B cell (primary cell): Measurements from ENCODE around the gene ASPHD1. TPM values are rescaled to one million over a fixed set of nuclear protein-coding genes. Genes with fewer than 3 reads are reported as not detected.

ENCODE experiments used
- ATAC-seq: fragments of 200-7000 bp; cut with Tn5 transposase; one replicate; pipeline ENCODE4 v1.10.0; 2021; ENCODE audit warnings: low read depth, mild to moderate bottlenecking, moderate number of reproducible peaks, moderate library complexity
- CTCF ChIA-PET: fragments of 350-600 bp; sonication (Branson Sonifier 250); formaldehyde crosslinking; loops from one replicate; lab custom pipeline; 2021; ENCODE audit warnings: antibody characterized with exemption, inconsistent platforms; lab: Charles Lee
- POLR2A ChIA-PET: fragments of 350-600 bp; sonication (Branson Sonifier 250); formaldehyde crosslinking; loops from one replicate; lab custom pipeline; 2021; ENCODE audit warnings: antibody characterized with exemption; lab: Charles Lee
- DNase-seq: peaks from one replicate; pipeline ENCODE4 v3.0.0; 2013
- H2AFZ ChIP-seq: 2 replicates; pipeline ENCODE4 v1.6.1; 2012; ENCODE audit warnings: mild to moderate bottlenecking, low read depth, low read length; ENCODE audit not compliant: insufficient read depth, poor library complexity, severe bottlenecking
- H3K27ac ChIP-seq, 2 donors: 1 replicate in 1 of 2; 2 replicates in 1 of 2; pipeline ENCODE4 v1.5.1; 2012 to 2013; ENCODE audit warnings: low read length in 2 of 2, mild to moderate bottlenecking in 2 of 2, moderate library complexity in 1 of 2
- H3K27me3 ChIP-seq, 4 experiments: fragments of 200-600 bp in 1 of 4; sonication (generic) in 1 of 4; replicated peaks in 1 of 4; 1 replicate in 2 of 4; 2 replicates in 2 of 4; pipeline versions ENCODE4 v1.6.1 to v1.7.0; 2013 to 2016; ENCODE audit warnings: low read length in 3 of 4, mild to moderate bottlenecking in 2 of 4, mixed read lengths in 1 of 4, moderate library complexity in 1 of 4; ENCODE audit not compliant: insufficient read depth in 4 of 4, control insufficient read depth in 3 of 4; ENCODE audit errors: control extremely low read depth in 1 of 4
- H3K36me3 ChIP-seq, 2 experiments: replicated peaks in 1 of 2; 1 replicate in 1 of 2; 2 replicates in 1 of 2; pipeline versions ENCODE4 v1.6.1 to v1.7.1; 2013; ENCODE audit warnings: low read length in 1 of 2; ENCODE audit not compliant: insufficient read depth in 2 of 2, control insufficient read depth in 1 of 2; ENCODE audit errors: control extremely low read depth in 1 of 2, extremely low read depth in 1 of 2
- H3K4me1 ChIP-seq, 2 donors: fragments of 200-600 bp in 1 of 2; sonication (generic) in 1 of 2; 1 replicate in 1 of 2; 2 replicates in 1 of 2; pipeline versions ENCODE4 v1.5.1 to v1.6.1; 2013 to 2017; ENCODE audit warnings: low read length in 2 of 2; ENCODE audit not compliant: control insufficient read depth in 2 of 2, insufficient read depth in 2 of 2
- H3K4me2 ChIP-seq: replicated peaks from 2 replicates; pipeline ENCODE3; 2012; ENCODE audit warnings: mild to moderate bottlenecking, low read depth, low read length; ENCODE audit not compliant: poor library complexity, severe bottlenecking
- H3K4me3 ChIP-seq, 5 experiments: fragments of 200-600 bp in 1 of 5; sonication (generic) in 1 of 5; 1 replicate in 3 of 5; 2 replicates in 2 of 5; pipeline versions ENCODE4 v1.5.1 to v1.7.0; 2011 to 2016; ENCODE audit warnings: low read length in 4 of 5, mild to moderate bottlenecking in 4 of 5, low read depth in 2 of 5, control low read depth in 1 of 5, moderate library complexity in 1 of 5; ENCODE audit not compliant: insufficient read depth in 1 of 5; ENCODE audit errors: control extremely low read depth in 1 of 5, extremely low read depth in 1 of 5
- H3K79me2 ChIP-seq: fragments of 200-600 bp; sonication (generic); one replicate; pipeline ENCODE4 v1.6.0; 2016; ENCODE audit warnings: low read length; ENCODE audit not compliant: control insufficient read depth, insufficient read depth
- H3K9ac ChIP-seq: fragments of 200-600 bp; sonication (generic); 2 replicates; pipeline ENCODE4 v1.6.1; 2017; ENCODE audit warnings: mild to moderate bottlenecking, low read length, moderate library complexity
- H3K9me3 ChIP-seq, 3 donors: one replicate each; pipeline versions ENCODE4 v1.6.1 to v1.7.1; 2013; ENCODE audit warnings: low read length in 2 of 3; ENCODE audit not compliant: control insufficient read depth in 2 of 3, insufficient read depth in 1 of 3; ENCODE audit errors: control extremely low read depth in 1 of 3
- H4K20me1 ChIP-seq: 2 replicates; pipeline ENCODE4 v1.6.0; 2012; ENCODE audit warnings: mild to moderate bottlenecking, low read length; ENCODE audit not compliant: insufficient read depth, control insufficient read depth, poor library complexity, severe bottlenecking
- H3K27ac Mint-ChIP-seq: one replicate; pipeline ENCODE4 v1.8.0; 2021; ENCODE audit warnings: mixed read lengths
- H3K27me3 Mint-ChIP-seq: one replicate; pipeline ENCODE4 v1.8.0; 2021; ENCODE audit warnings: mixed read lengths
- H3K4me1 Mint-ChIP-seq: one replicate; pipeline ENCODE4 v1.8.0; 2021; ENCODE audit warnings: mixed read lengths
- H3K4me3 Mint-ChIP-seq: one replicate; pipeline ENCODE4 v1.8.0; 2021; ENCODE audit warnings: mixed read lengths
- H3K9me3 Mint-ChIP-seq: one replicate; pipeline ENCODE4 v1.8.0; 2022; ENCODE audit warnings: mixed read lengths; ENCODE audit not compliant: insufficient read depth
- CTCF ChIP-seq: fragments of 200-600 bp; IDR thresholded peaks from one replicate; pipeline ENCODE4 v1.8.0; 2022; ENCODE audit warnings: antibody characterized with exemption, mild to moderate bottlenecking
- EZH2 ChIP-seq: IDR thresholded peaks from 2 replicates; pipeline ENCODE4 v1.6.1; 2012; ENCODE audit warnings: borderline replicate concordance, low read depth, mild to moderate bottlenecking, moderate library complexity, low read length; ENCODE audit not compliant: insufficient read depth, poor library complexity, severe bottlenecking
- WGBS: methylation state at CpG from one replicate; pipeline ENCODE4 v1.1.5; 2013; ENCODE audit warnings: missing lambda C conversion rate; ENCODE audit not compliant: insufficient coverage; 5-methylcytosine and 5-hydroxymethylcytosine counted together
- intact Hi-C: fragments of 100-400 bp; cut with micrococcal nuclease; formaldehyde crosslinking; loops from one replicate; pipeline ENCODE4 v1.10.0; 2022
- polyA plus RNA-seq: library from polyadenylated mRNA; depleted of rRNA; stranded (reverse); fragments of >200 nt; gene quantifications from 2 replicates; pipeline ENCODE4 v1.2.3, GENCODE V29; 2012
- total RNA-seq, 2 donors: library from RNA; stranded (reverse); fragments of 120-200 nt in 1 of 2; gene quantifications; 1 replicate in 1 of 2; 2 replicates in 1 of 2; pipeline versions ENCODE4 v1.2.3 to v1.2.4, GENCODE V29; 2013 to 2022

The ASPHD1 gene
- total and polyA plus RNA-seq, 2 donors (not counting 1 experiment from before 2014, with no cell fraction given) = not detected

GRCh38 chr16:29871822-29872546, 28.3 kb upstream of the ASPHD1 start:
- intact Hi-C loops = no loop called here
- peaks cover 9% of the 10 kb centered on the region for H3K27me3 Mint-ChIP-seq
- POLR2A ChIA-PET = interaction anchor here (0.6 kb wide), 1 partner anchor 16 kb away, joined by 4 read pairs; no protein-coding TSS in a partner anchor

More at GRCh38 chr16:29871822-29872546, 28.3 kb upstream of the ASPHD1 start:
- 89% methylated on average over 15 of the region's 16 CpGs for WGBS
- Histone ChIP-seq H3K4me1 (peaks cover 9 to 10% of the 10 kb centered on the region in 2 donors), H3K4me2 (no peak overlapping the region), H3K36me3 (no peaks in the 10 kb centered on the region), H3K9me3 (peaks cover 0 to 4% (median 0%) of the 10 kb centered on the region in 3 donors), H3K4me3 (no peak overlapping the region), H3K9ac (no peak overlapping the region), H3K27ac (no peak overlapping the region), H2AFZ (no peak overlapping the region), H3K79me2 (no peaks in the 10 kb centered on the region), H3K27me3 (peaks cover 0 to 20% (median 5%) of the 10 kb centered on the region in 4 experiments), H4K20me1 (no peaks in the 10 kb centered on the region)
- ATAC-seq = no peak
- no peak for DNase-seq
- Mint-ChIP-seq H3K27ac (no peak overlapping the region), H3K9me3 (no peaks in the 10 kb centered on the region), H3K4me3 (no peak overlapping the region), H3K4me1 (peaks cover 8% of the 10 kb centered on the region)
- TF ChIP-seq CTCF (no peak), EZH2 (no peak)
- CTCF ChIA-PET = no interaction called here
